Osteoblast (primary cell): Measurements from ENCODE around the gene HPCAL1. TPM values are rescaled to one million over a fixed set of nuclear protein-coding genes. Genes with fewer than 3 reads are reported as not detected.

Source experiments
- DNase-seq: peaks from one replicate; pipeline ENCODE4 v3.0.0; 2011; ENCODE audit warnings: low spot score, mixed read lengths; ENCODE audit not compliant: insufficient read length; ENCODE audit errors: missing footprints
- H2AFZ ChIP-seq: 2 replicates; pipeline ENCODE4 v1.6.0; 2011; ENCODE audit warnings: mild to moderate bottlenecking, low read length
- H3K27ac ChIP-seq: 2 replicates; pipeline ENCODE4 v1.5.1; 2011; ENCODE audit warnings: mild to moderate bottlenecking, low read depth, low read length, moderate library complexity
- H3K27me3 ChIP-seq: 2 replicates; pipeline ENCODE4 v1.6.0; 2012; ENCODE audit warnings: mild to moderate bottlenecking, control low read depth, inconsistent platforms, low read length, moderate library complexity; ENCODE audit not compliant: insufficient read depth
- H3K36me3 ChIP-seq: 2 replicates; pipeline ENCODE4 v1.5.1; 2011; ENCODE audit warnings: mild to moderate bottlenecking, low read length, control low read depth, moderate library complexity; ENCODE audit not compliant: insufficient read depth
- H3K4me1 ChIP-seq: 2 replicates; pipeline ENCODE4 v1.5.1; 2011; ENCODE audit warnings: mild to moderate bottlenecking, low read length, control low read depth, moderate library complexity; ENCODE audit not compliant: insufficient read depth
- H3K4me2 ChIP-seq: 2 replicates; pipeline ENCODE4 v1.6.0; 2011; ENCODE audit warnings: mild to moderate bottlenecking, low read length; ENCODE audit not compliant: insufficient read depth
- H3K4me3 ChIP-seq: fragments of 200-600 bp; sonication (generic); 3 replicates; pipeline ENCODE4 v1.5.1; 2012; ENCODE audit warnings: mild to moderate bottlenecking, low read length, inconsistent platforms; ENCODE audit not compliant: insufficient read depth
- H3K79me2 ChIP-seq: 2 replicates; pipeline ENCODE4 v1.6.0; 2012; ENCODE audit warnings: mild to moderate bottlenecking, low read length, control low read depth, inconsistent platforms; ENCODE audit not compliant: insufficient read depth
- H3K9me3 ChIP-seq: 2 replicates; pipeline ENCODE4 v1.5.1; 2011; ENCODE audit warnings: low read depth, low read length, control low read depth
- H4K20me1 ChIP-seq: 2 replicates; pipeline ENCODE4 v1.6.0; 2012; ENCODE audit warnings: mild to moderate bottlenecking, low read length, control low read depth; ENCODE audit not compliant: insufficient read depth
- CTCF ChIP-seq: IDR thresholded peaks from 2 replicates; pipeline ENCODE4 v1.5.1; 2011; ENCODE audit warnings: mild to moderate bottlenecking, low read depth, low read length, moderate library complexity; ENCODE audit errors: extremely low read depth
- total RNA-seq: library from RNA; depleted of rRNA; stranded (reverse); fragments of >200 nt; gene quantifications from 2 replicates; pipeline ENCODE4 v1.2.3, GENCODE V29; 2012

The HPCAL1 gene
- total RNA-seq, 1 donor = 57.2 TPM

DNA sequence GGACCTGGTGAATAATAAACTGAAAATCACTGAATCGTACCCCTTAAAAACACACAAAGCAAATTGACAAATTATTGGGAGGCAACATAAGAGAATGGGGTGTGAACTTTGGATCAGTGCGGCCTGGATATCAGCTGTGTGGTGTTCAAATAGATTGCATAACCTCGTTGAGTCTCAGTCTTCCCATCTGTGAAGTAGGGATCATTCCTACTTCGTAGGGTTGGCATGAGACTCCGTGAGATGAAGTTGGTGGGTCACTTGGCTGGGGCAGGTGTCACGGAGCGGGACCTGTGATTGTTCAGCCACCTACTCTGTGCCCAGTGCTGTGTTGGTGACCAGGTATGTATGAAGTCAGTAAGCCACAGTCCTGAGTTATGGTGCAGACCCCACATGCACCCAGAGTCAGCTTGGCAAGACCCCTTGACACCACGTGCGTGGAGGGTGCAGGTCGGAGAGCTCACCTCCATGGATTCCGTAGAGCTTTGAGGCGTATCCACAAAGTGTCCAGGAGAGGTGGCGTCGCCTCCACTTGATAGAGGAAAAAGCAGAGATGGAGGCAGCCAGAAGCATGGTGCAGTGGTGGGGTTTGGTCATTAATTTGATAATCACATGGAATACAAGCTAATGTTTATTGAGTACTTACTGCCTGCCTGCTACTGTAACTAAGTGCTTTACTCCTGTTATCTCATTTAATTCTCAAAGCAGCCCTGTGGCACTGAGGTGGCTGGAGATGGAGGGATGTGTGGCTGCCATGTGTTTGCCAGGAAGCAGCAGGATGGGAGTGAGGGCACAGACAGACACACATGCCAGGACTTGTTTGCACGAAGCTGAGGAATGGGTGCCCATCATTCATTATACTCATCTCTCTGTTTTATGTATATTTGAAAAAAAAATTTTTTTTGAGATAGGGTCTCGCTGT lies 35.8 kb downstream of the HPCAL1 start:
- Histone ChIP-seq H3K27ac (no peak overlapping the region), H3K4me1 (no peaks in the 10 kb centered on the region), H3K27me3 (no peaks in the 10 kb centered on the region), H3K4me3 (no peak overlapping the region), H3K79me2 (peaks cover 97% of the 10 kb centered on the region), H3K36me3 (peaks cover 3% of the 10 kb centered on the region), H4K20me1 (peaks cover 49% of the 10 kb centered on the region), H2AFZ (no peak overlapping the region), H3K9me3 (no peaks in the 10 kb centered on the region), H3K4me2 (no peak overlapping the region)
- no peak for TF ChIP-seq CTCF
- DNase-seq = no peak

GRCh38 chr2:10339647-10340592 lies 37.2 kb downstream of the HPCAL1 start:
- H3K79me2 ChIP-seq = peaks cover 97% of the 10 kb centered on the region
- peaks cover 57% of the 10 kb centered on the region for H4K20me1 ChIP-seq

GRCh38 chr2:10340593-10340975 lies 37.9 kb downstream of the HPCAL1 start:
- Histone ChIP-seq H3K36me3 (peaks cover 3% of the 10 kb centered on the region), H4K20me1 (peaks cover 57% of the 10 kb centered on the region), H3K4me1 (no peaks in the 10 kb centered on the region), H3K4me2 (no peak overlapping the region), H3K4me3 (no peak overlapping the region), H3K27me3 (no peaks in the 10 kb centered on the region), H3K27ac (no peak overlapping the region), H3K9me3 (no peaks in the 10 kb centered on the region), H2AFZ (no peak overlapping the region), H3K79me2 (peaks cover 97% of the 10 kb centered on the region)
- DNase-seq = no peak
- TF ChIP-seq CTCF = no peak

More at GRCh38 chr2:10339647-10340592, 37.2 kb downstream of the HPCAL1 start:
- H2AFZ ChIP-seq = no peak overlapping the region
- no peaks in the 10 kb centered on the region for H3K27me3 ChIP-seq
- no peaks in the 10 kb centered on the region for H3K4me1 ChIP-seq
- no peak overlapping the region for H3K4me2 ChIP-seq
- H3K9me3 ChIP-seq = no peaks in the 10 kb centered on the region
- no peak for TF ChIP-seq CTCF
- H3K36me3 ChIP-seq = peaks cover 3% of the 10 kb centered on the region
- no peak overlapping the region for H3K27ac ChIP-seq
- no peak for DNase-seq
- H3K4me3 ChIP-seq = no peak overlapping the region

DNA sequence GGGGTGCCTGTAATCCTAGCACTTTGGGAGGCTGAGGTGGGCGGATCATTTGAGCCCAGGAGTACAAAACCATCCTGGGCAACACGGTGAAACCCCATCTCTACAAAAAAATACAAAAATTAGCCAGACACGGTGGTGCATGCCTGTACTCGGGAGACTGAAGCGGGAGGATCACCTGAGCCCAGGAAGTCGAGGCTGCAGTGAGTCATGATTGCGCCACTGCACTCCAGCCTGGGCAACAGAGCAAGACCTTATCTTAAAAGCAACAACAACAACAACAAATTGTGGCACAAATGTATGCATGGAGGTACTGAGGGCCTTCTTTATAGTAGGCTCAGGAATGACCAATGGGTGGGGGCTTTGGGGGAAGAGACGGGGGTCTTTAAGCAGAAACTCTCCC lies 38.5 kb downstream of the HPCAL1 start:
- H2AFZ ChIP-seq = no peak overlapping the region
- DNase-seq = no peak
- H3K9me3 ChIP-seq = no peaks in the 10 kb centered on the region
- H4K20me1 ChIP-seq = peaks cover 63% of the 10 kb centered on the region
- H3K79me2 ChIP-seq = peaks cover 97% of the 10 kb centered on the region
- no peaks in the 10 kb centered on the region for H3K4me1 ChIP-seq
- no peak overlapping the region for H3K4me2 ChIP-seq
- no peak overlapping the region for H3K4me3 ChIP-seq
- no peaks in the 10 kb centered on the region for H3K27me3 ChIP-seq
- H3K27ac ChIP-seq = no peak overlapping the region
- no peak for TF ChIP-seq CTCF
- H3K36me3 ChIP-seq = peaks cover 3% of the 10 kb centered on the region
